ENCODE results near the gene SPRYD3.
A peak's percentile ranks its signal among the peaks of the same experiment; 100 is the strongest.
"Not testable (repeated sequence)": the region's sequence is repeated elsewhere in the genome, so short reads cannot be mapped to it uniquely, and the experiment has no call there.

The SPRYD3 gene

DNA sequence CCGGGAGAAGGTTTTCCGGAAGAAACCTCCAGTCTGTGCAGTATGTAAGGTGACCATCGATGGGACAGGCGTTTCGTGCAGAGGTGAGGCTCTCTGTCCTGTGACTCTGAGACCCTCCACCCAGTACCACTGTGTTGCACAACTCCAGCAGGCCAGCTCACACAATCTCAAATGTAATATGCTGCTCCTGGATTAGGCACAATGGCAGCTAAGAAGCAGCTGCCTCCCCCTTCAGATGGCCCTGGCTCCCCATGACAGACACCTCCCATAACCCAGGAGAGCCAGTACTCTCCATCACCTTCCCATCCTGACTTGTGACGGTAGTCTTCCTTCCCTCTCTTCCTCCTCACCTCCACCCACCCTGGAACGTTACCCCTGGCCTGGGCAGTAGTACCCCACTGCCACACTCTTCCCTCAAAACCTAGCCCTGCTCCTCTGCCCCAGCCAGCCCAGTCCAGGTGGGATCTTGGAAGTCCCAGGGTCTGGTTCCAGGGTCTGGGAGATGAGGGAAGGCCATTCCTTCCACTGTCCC is 27.2 kb downstream of the SPRYD3 start:
- DNase-seq (ENCODE audit: low spot score) = no peak

DNA sequence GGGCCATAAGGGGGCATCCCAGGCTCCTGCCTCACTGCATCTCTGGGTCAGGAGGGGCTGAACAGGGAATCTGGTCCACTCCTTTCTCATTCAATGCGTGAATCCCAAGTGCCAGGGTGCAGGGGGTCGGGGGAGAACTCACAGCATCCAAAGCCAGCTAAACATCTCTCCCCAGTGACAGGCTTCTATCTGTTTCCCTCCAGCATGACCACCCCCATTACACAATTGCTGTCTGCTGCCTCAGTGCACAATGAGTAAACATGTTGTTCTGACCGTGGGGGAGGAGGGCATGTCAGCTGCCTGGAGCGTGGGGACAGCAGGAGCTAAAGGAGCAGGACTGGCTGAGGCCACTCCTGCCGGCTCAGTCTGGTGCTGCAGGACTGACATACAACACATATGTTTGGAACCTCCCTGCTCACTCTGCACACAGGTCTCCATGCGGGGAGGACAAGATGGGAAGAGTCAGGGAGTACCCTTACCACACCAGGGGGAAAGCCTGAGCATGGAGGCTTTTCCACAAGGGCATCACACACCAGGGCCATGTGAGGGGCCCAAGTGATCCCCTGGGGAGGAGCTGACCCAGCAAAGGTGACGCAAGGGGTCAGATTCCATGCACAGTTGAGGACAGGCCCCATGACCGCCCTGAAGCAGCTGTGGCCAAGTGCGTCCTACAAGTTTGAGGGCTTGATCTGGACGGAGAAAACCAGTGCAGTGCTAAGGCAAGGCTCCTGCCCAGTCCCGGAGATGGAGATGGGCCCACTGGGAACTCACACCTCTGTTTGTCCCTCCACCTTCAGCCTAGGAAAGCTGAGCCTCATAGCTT is 27.9 kb downstream of the SPRYD3 start:
- peak; percentile 72 for DNase-seq (ENCODE audit: low spot score)

DNA sequence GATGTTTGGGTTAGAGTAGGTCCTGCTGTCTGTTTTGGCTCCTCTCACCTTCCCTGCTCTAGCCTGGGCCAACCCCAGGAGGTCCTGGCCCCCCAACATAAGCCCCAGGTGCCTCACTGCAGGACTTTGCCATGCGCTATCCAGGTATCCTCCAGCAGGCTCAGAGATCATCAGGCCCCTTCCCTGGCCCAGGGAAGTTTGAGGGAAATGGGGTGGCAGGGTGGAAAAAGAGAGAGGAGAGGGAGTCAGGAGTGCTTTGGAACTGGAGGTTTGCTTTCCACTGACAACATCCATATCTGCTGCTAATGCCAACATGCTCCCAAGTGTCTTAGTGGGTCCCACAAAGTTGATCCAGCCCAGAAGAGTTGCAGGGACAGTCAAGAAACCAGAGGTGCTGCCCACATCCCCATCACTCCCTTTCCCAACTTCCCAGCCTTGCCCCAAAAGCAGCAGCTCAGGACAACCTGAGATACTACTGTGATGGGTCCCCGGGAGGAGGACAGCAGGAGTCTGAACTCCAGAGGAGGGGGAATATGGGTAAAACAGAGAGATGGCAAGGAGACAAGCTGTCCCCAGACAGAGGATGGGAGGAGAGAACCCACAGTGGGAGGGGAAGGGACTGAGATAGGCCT is 28.6 kb downstream of the SPRYD3 start:
- DNase-seq (ENCODE audit: low spot score) = no peak

DNA sequence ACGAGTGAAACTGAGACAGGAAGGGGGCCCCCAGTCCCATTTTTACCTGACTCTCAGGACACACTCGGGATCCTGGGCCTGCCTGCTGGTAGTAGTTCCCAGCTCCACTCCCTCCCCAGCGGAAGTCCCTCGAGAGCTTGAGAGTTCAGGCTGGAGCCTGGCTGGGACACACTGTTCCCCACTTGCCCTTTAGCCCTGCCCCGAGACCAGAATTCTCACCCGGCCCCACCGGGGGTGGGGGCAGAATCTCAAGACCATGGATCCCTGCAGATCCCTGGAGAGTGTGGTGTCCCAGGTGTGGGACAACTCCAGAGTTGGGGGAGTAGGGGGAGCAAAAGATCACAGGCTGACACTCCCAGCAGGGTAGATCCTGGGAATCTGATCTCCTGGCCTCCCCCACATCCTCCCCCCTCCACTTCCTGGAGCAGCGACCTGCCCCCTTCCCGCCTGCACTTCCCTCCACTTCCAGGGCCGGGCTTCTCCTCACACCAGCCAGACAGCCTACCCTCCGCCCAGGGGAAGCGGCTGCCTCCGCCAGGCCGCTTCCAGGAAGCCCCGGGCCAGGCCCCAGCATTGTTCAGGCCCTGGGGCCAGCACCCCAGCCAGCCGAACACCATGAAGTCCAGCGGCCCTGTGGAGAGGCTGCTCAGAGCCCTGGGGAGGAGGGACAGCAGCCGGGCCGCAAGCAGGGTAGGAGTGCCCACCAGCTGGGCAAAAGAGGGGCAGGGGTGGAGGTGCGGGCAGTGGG is 29.4 kb downstream of the SPRYD3 start, which contains the start of gene TNS2:
TNS2 (plus strand) TSS at position 495 of the 748 bp plus-strand sequence; CDS start at position 616, 121 bp downstream.
- peak; percentile 64 for DNase-seq (ENCODE audit: low spot score)

DNA sequence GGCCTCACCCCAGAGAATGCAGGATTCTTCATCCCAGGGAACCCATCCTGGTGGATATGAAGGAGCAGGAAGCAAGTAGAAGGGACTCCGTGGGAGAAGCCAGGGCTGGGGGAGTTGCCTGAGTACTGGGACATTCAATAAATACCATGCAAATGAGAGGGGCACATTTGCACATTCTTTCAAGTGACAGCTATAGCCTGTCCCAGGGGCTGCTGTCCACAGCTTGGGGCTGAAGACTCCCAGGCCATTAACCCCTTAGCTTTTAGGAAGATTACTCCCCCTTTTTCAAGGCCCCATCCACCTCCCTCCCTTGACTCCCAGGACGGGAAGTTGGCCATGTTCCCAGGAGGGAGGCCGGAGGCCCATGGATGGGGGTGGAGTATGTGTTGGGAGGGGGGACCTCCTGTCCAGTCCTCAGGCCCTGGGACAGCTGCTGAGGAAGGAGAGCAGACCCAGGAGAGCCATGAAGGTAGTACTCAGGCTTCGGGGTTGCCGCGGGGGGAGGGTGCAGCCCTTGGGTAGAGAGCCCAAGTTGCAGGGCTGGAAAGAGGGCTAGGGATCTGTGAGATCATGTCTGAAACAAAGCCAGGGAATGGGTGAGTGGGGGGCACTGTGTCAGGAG is 30.3 kb downstream of the SPRYD3 start:
- peak; percentile 55 for DNase-seq (ENCODE audit: low spot score)

DNA sequence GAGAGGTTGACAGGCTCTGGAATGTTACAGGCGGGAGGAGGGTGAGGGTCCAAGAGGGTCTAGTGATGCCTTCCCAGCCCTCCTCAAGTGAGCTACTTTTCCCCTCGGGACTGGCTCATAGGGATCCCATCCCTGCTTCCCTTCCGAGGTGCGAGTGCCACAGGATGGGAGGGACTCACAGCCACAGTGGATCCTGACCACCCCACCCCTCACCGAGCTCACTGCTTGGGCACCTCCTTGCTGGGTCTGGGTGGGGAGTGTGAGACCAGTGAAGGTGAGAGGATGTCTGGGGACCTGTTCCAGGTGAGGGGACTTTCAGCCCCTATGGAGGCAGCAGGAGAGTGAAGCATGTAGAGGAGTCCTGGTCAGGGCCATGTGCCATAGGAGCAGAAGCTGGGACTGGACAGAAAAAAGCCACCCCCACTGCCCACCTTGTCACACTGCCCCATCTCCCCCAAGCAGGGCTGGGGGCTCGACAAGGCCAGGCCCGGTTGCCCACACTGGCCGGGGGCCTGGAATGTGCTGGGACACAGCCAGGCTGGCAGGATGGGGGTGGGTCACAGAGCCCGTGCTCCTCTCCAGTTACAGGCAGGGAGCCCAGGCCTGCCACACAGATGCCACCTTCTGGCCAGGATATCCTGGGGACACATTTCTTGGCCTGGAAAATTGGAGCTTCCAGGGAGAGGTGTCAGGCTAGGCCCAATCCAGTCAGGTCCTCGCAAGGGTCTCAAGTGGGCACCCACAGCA is 31.0 kb downstream of the SPRYD3 start:
- DNase-seq (ENCODE audit: low spot score) = peak; percentile 69

DNA sequence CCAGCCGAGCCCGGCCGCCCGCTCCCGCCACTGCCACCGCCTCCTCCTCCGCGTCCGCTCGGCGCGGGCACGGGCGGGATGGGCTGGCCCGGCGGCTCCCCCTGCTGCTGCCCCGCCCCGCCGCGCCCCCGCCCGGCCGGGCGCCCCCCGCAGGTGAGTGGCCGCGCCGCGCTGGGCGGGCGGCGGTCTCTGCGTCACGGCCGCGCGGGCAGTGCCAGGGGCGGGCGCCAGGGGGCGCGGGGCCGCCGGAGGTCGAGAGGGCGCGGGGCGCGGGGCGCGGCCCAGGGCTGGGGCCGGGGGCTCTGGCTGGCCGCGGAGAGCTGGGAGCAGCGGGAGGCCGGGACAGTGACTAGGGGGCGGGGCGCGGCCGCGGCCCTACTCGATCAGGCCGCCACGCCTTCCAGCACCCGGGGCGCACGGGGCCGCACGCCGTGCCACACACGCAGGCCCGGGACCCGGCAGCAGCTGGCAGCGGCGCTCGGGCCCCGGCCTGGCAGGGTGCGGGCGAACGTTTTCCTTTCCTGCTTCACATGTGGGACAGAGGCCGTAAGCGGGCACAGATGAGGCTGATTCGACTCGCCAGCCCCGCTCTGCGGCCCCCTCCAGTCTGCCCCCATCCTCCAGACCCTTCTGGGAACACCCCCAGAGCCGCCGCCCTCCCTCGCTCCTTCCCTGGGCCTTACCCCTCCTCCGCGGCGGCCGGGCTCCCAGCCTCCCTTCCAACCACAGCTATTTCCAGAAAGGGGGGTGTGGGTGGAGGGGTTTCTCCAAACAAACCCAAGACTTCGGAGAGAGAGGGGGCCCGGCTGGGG is 31.8 kb downstream of the SPRYD3 start:
- DNase-seq (ENCODE audit: low spot score) = peak; percentile 84

DNA sequence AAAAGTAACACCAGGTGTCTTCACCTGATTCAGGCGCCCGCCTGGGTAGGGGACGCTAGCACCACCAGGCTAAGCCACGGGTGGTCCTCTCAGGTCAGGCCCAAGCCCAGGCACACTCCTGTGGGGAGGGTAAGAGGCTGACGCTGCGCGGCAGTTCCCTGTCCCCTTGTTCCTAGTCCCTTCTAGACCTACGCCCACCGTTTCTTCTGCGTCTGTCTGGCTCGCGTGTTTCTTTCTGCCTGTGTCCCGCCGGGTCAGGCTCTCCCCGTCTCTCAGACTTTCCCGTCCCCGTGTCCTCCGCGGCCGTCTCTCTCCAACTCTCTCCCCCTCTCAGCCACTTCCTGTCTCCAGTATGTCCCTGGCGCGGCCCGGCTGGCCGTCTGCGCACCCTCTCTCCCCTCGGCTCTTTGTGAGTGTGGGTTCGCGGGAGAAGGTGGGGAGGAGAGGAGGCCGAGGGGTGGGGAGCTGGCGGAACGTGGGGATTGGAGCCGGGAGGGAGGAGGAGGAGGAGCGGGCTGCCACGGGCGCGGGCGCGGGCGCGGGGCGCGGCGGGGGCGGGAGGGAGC is 32.5 kb downstream of the SPRYD3 start:
- DNase-seq (ENCODE audit: low spot score) = peak; percentile 89

DNA sequence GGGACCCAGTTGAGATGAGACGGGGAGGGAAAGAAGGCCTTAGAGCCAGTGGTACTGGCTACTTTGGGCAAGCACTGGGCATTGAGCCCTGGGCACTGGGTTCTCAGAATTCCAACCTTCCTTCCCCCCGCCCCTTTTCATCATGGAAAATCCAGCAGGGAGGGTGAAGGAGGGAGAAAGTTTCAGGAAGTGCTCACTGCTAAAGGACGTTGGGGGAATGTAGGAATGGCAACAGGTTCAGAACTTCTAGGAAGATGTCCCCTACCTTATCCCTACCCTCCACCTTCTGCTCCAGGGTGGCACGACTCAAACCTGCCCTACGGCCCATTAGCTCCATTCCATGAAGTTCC is 33.5 kb downstream of the SPRYD3 start:
- DNase-seq (ENCODE audit: low spot score) = no peak

DNA sequence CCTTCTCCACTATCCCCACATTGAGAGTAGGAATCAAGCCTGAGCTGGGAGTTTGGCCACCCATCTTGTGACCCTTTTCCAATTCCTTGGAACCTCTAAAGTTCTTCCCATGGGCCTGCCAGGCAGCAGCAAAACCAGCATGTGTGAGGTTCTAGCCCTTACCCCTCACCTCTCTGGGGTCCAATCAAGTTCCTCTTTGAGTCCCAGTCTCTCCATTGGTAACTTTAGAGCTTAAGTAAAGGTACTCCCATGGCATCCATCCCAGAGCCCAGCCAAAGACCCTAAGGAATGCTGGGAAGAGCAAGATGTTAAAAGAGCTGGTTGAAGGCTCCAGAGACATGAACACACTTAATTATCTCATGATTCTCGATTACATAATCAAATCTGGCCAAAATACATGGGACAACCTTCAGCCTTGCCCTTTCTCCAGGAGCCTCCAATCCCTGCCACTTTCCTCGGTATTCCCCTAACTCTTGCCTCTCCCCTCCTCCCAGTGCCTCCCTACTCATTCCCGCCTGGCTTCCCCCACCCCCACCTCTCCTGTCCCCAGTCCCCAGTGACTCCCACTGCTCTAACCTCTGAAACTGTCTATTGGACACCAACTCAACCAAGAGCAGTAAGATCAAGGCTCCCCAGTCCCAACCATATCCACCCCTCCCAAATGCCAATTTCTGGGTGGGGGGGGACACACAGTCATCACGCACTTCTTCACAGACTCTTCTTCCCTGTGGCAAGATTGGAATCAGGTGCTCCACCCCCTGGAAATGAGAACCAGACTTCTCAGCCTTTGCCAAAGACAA is 34.1 kb downstream of the SPRYD3 start:
- DNase-seq (ENCODE audit: low spot score) = no peak

DNA sequence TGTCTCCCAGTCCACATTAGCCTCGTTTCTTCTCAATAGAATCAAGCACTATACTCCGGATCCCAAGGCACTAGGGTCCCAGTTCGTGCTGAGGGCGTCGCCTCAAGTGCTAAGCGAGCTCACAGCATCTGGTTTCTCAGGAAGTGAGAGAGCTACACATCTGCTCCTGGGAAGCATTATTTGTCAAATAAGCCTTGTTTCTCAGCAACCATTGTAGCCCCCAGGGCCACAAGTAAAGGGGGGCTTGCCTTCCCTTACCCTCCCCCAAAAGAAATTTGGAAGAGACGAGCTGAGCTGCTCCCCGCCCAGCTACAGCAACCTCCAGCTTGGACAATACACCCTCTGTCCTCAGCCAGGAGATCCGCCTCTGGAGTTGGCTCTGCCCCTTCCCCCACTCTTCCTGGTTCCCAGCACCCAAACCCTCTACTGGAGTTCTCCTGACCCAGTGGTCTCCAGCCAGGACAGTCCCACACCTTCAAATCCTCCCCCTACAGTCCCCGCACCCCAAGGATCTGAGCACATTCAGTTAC is 35.1 kb downstream of the SPRYD3 start:
- no peak for DNase-seq (ENCODE audit: low spot score)

DNA sequence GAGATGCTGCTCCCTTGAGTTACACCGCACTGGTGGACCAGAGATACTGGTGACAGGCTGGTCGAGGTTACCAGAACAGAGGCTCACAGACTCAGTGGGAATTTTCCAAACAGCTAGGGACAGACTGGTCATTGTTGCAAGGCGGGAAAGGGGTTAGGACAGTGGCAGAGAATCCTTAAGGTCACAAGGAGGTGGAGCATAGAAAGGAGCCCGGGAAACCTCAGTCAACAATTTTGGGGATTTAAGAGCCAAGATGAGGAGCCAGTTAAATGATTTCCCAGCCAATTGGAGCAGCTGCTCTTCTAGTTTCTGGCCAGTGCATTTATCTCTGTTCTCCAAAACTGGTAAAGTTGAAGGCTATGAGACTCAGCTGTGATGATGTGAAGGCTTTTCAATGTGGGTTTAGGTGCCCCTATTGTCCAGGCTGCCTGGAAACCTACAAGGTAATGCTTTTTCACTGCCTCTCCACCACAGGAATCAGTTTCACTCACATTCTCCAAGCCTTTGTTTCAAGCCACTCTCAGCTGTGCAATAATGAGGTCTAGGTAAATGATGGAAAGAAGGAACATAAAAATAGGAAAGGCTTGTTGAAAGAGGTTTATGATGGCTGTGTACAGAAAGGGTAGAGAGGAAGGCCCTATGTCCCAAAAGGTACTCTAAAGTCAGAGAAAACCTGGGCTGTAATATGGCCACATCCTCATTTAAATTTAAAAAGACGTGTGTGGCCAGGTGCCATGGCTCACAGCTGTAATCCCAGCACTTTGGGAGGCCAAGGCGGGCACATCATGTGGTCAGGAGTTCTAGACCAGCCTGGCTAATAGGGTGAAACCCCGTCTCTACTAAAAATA is 36.4 kb downstream of the SPRYD3 start:
- DNase-seq (ENCODE audit: low spot score) = no peak

DNA sequence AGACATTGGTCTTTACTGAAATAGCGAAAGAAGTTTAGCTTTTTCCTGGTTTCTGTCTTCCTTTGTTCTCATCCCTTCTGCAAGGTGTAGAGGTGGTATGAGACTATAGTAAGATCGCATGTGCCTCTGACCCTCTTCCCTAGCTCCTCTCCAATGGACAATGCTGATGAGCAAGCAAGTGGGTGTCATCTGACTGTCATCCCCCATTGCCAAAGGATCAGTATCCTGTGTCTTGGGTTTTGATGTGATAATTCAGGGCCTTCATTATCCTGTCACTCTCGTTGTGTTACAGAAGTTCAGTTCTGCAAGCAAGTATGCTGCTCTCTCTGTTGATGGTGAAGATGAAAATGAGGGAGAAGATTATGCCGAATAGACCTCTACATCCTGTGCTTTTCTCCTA is 39.3 kb downstream of the SPRYD3 start:
- DNase-seq (ENCODE audit: low spot score) = no peak

DNA sequence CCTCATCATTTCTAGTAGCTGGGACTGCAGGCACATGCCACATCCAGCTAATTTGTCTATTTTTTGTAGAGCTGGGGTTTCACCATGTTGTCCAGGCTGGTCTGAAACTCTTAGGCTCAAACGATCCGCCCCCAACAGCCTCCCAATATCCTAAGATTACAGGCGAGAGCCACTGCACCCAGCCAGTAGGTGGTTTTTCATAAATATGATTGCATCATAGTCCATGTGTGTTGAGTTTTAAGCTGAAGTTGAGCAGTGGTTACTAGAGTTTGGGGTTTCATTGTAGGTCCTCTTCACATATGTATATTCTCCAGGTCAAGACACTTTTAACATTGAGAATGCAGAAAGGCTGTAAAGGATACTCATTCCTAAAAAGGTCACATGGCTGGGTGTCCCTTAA is 42.4 kb downstream of the SPRYD3 start:
- no peak for DNase-seq (ENCODE audit: low spot score)

DNA sequence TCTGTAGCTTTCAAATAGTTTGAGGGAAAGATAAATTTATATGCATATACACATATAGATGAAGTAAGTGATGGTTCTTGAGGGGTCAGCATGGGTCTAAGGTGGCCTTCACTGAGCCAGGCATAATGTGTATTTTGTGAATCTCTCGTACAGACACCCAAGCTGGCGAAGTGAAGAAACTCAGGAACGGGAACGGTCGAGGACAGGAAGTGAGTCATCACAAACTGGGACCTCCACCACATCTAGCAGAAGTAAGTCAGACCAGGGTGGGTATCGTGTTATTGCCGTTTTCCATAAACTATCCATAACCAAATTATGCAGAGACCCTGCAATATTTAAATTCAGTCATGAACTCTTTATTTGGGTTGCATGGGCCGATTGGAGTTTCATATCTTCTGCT is 44.7 kb downstream of the SPRYD3 start:
- no peak for DNase-seq (ENCODE audit: low spot score)

DNA sequence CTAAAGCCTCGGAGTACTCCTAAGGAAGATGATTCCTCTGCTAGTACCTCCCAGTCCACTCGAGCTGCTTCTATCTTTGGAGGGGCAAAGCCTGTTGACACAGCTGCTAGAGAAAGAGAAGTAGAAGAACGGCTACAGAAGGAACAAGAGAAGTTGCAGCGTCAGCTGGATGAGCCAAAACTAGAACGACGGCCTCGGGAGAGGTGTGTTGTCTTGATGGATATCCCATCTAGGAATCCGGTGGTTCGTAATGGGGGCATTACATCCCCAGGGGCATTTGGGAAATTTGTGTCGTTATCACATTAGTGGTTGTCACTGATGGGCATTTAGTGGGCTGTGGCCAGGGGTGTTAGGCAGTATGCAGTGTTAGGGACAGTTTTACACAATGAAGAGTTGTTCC is 45.4 kb downstream of the SPRYD3 start:
- not testable (repeated sequence) for DNase-seq (ENCODE audit: low spot score)

DNA sequence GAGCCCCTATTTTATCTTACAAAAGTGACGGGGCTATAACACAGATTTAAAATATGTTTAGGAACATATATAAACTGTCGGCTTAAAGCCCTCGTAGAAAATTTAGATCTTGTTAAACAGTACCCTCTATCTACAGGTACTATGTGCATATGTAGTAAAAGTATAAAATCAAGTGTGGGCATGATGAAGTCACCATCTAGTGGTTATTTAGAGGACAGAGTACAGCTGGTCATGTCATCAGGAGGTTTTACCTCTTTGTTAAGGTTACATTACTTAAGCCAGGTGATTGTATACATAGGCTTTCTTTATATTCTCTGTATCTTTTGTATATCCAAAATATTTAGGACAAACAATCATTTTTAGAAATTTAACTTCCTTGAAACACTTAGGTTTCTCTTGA is 47.6 kb downstream of the SPRYD3 start:
- no peak for DNase-seq (ENCODE audit: low spot score)

DNA sequence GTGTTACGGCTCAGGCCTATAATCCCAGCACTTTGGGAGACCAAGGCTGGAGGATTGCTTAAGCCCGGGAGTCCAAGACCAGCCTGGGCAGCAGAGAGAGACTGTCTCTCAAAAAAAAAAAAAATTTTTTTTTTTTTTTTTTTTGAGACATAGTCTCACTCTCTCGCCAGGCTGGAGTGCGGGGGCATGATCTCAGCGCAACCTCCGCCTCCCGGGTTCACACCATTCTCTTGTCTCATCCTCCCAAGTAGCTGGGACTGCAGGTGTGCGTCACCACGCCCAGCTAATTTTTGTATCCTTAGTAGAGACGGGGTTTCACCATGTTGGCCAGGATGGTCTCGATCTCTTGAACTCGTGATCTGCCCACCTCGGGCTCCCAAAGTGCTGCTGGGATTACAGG is 52.2 kb downstream of the SPRYD3 start:
- DNase-seq (ENCODE audit: low spot score) = not testable (repeated sequence)

All from kidney tubule cell (primary cell).